IgD-negative memory B cell (primary cell): Measurements from ENCODE around the gene EXOC6. TPM values are rescaled to one million over a fixed set of nuclear protein-coding genes. Genes with fewer than 3 reads are reported as not detected.

Experiments used
- H3K27ac Mint-ChIP-seq, 3 donors: one replicate each; pipeline ENCODE4 v1.8.0; 2020 to 2022; ENCODE audit warnings: mild to moderate bottlenecking in 3 of 3, mixed read lengths in 3 of 3, moderate library complexity in 1 of 3
- H3K27me3 Mint-ChIP-seq: one replicate; pipeline ENCODE4 v1.8.0; 2021; ENCODE audit warnings: mixed read lengths
- H3K36me3 Mint-ChIP-seq: one replicate; pipeline ENCODE4 v1.8.0; 2020; ENCODE audit warnings: mild to moderate bottlenecking, mixed read lengths
- H3K4me1 Mint-ChIP-seq, 3 donors: one replicate each; pipeline ENCODE4 v1.8.0; 2020 to 2022; ENCODE audit warnings: mixed read lengths in 3 of 3, mild to moderate bottlenecking in 1 of 3
- H3K4me3 Mint-ChIP-seq, 4 donors: one replicate each; pipeline ENCODE4 v1.8.0; 2020 to 2022; ENCODE audit warnings: mild to moderate bottlenecking in 4 of 4, mixed read lengths in 4 of 4, moderate library complexity in 3 of 4
- H3K9me3 Mint-ChIP-seq, 3 donors: one replicate each; pipeline ENCODE4 v1.8.0; 2020 to 2021; ENCODE audit warnings: mixed read lengths in 3 of 3, mild to moderate bottlenecking in 1 of 3
- polyA plus RNA-seq: library from polyadenylated mRNA; unstranded; fragments of 300-500 nt; fragmentation: Illumina TruSeq; gene quantifications from one replicate; pipeline ENCODE4 v1.2.3, GENCODE V29; 2021

Gene EXOC6
- polyA plus RNA-seq = 12.4 TPM

GRCh38 chr10:92848441-92849233, at the start of gene EXOC6:
Gene EXOC6, plus strand, starts transcription at chr10:92848520. Its CDS starts 14 bp downstream, at chr10:92848534.
- Mint-ChIP-seq H3K4me1 (peaks cover 25 to 33% (median 32%) of the 10 kb centered on the region in 3 donors), H3K27ac (peak within 1 kb of the TSS; percentile 89 to 94 (median 94)), H3K36me3 (peaks cover 2% of the 10 kb centered on the region), H3K4me3 (peak within 1 kb of the TSS; percentile 84 to 98 (median 94)), H3K27me3 (no peaks in the 10 kb centered on the region), H3K9me3 (no peaks in the 10 kb centered on the region)

- Mint-ChIP-seq H3K4me1 (peaks cover 0 to 3% (median 0%) of the 10 kb centered on the region in 3 donors), H3K36me3 (no peaks in the 10 kb centered on the region), H3K9me3 (no peaks in the 10 kb centered on the region), H3K27me3 (no peaks in the 10 kb centered on the region), H3K4me3 (no peak overlapping the region), H3K27ac (no peak overlapping the region)
Observed at GRCh38 chr10:92799568-92799967, 48.8 kb upstream of the EXOC6 start.

GRCh38 chr10:92800134-92800733, 48.1 kb upstream of the EXOC6 start:
- Mint-ChIP-seq H3K4me3 (no peak overlapping the region), H3K4me1 (peaks cover 0 to 3% (median 0%) of the 10 kb centered on the region in 3 donors), H3K27me3 (no peaks in the 10 kb centered on the region), H3K27ac (no peak overlapping the region), H3K9me3 (no peaks in the 10 kb centered on the region), H3K36me3 (peaks cover 3% of the 10 kb centered on the region)

- Mint-ChIP-seq H3K27me3 (peaks cover 3% of the 10 kb centered on the region), H3K4me3 (no peak overlapping the region), H3K4me1 (peaks cover 0 to 3% (median 0%) of the 10 kb centered on the region in 3 donors), H3K36me3 (peaks cover 3% of the 10 kb centered on the region), H3K9me3 (no peaks in the 10 kb centered on the region), H3K27ac (peak overlapping the region in 1 of 3 donors; percentile 52)
Observed at GRCh38 chr10:92801978-92802872, 46.1 kb upstream of the EXOC6 start.

- no peak overlapping the region for H3K27ac Mint-ChIP-seq
Observed at GRCh38 chr10:92809840-92810239, 38.5 kb upstream of the EXOC6 start.

GRCh38 chr10:92810934-92811532, 37.3 kb upstream of the EXOC6 start:
- Mint-ChIP-seq H3K27ac (peak overlapping the region in 1 of 3 donors; percentile 24), H3K4me3 (no peak overlapping the region), H3K27me3 (peaks cover 4% of the 10 kb centered on the region), H3K9me3 (no peaks in the 10 kb centered on the region), H3K4me1 (peaks cover 12 to 25% (median 16%) of the 10 kb centered on the region in 3 donors), H3K36me3 (no peaks in the 10 kb centered on the region)

More at GRCh38 chr10:92809840-92810239, 38.5 kb upstream of the EXOC6 start:
- peak overlapping the region in 1 of 4 donors; percentile 19 for H3K4me3 Mint-ChIP-seq
- peaks cover under 1% of the 10 kb centered on the region for H3K36me3 Mint-ChIP-seq
- H3K27me3 Mint-ChIP-seq = peaks cover 3% of the 10 kb centered on the region
- peaks cover 12 to 25% (median 16%) of the 10 kb centered on the region in 3 donors for H3K4me1 Mint-ChIP-seq
- no peaks in the 10 kb centered on the region for H3K9me3 Mint-ChIP-seq

GRCh38 chr10:92811986-92812385, 36.3 kb upstream of the EXOC6 start:
- Mint-ChIP-seq H3K4me3 (no peak overlapping the region), H3K36me3 (no peaks in the 10 kb centered on the region), H3K9me3 (no peaks in the 10 kb centered on the region), H3K27me3 (peaks cover 2% of the 10 kb centered on the region), H3K4me1 (peaks cover 12 to 25% (median 16%) of the 10 kb centered on the region in 3 donors), H3K27ac (peak overlapping the region in 1 of 3 donors; percentile 25)

GRCh38 chr10:92813979-92814378, 34.3 kb upstream of the EXOC6 start:
- no peak overlapping the region for H3K27ac Mint-ChIP-seq
- H3K4me1 Mint-ChIP-seq = peaks cover 12 to 25% (median 16%) of the 10 kb centered on the region in 3 donors

GRCh38 chr10:92814790-92815189, 33.5 kb upstream of the EXOC6 start:
- no peak overlapping the region for H3K27ac Mint-ChIP-seq
- H3K4me1 Mint-ChIP-seq = peaks cover 12 to 22% (median 14%) of the 10 kb centered on the region in 3 donors
- H3K36me3 Mint-ChIP-seq = peaks cover 2% of the 10 kb centered on the region
- no peak overlapping the region for H3K4me3 Mint-ChIP-seq
- peaks cover 2% of the 10 kb centered on the region for H3K27me3 Mint-ChIP-seq
- no peaks in the 10 kb centered on the region for H3K9me3 Mint-ChIP-seq

More at GRCh38 chr10:92813979-92814378, 34.3 kb upstream of the EXOC6 start:
- Mint-ChIP-seq H3K4me3 (no peak overlapping the region), H3K27me3 (peaks cover 2% of the 10 kb centered on the region), H3K9me3 (no peaks in the 10 kb centered on the region), H3K36me3 (peaks cover 2% of the 10 kb centered on the region)

- Mint-ChIP-seq H3K4me3 (no peak overlapping the region), H3K36me3 (peaks cover 2% of the 10 kb centered on the region), H3K4me1 (peaks cover 5 to 12% (median 8%) of the 10 kb centered on the region in 3 donors), H3K27me3 (peaks cover 2% of the 10 kb centered on the region), H3K27ac (no peak overlapping the region), H3K9me3 (no peaks in the 10 kb centered on the region)
Observed at GRCh38 chr10:92816091-92816531, 32.2 kb upstream of the EXOC6 start.

- peaks cover 4% of the 10 kb centered on the region for H3K36me3 Mint-ChIP-seq
- peak overlapping the region in 1 of 4 donors; percentile 7 for H3K4me3 Mint-ChIP-seq
- no peaks in the 10 kb centered on the region for H3K9me3 Mint-ChIP-seq
- peaks cover 3% of the 10 kb centered on the region for H3K27me3 Mint-ChIP-seq
- H3K27ac Mint-ChIP-seq = no peak overlapping the region
- H3K4me1 Mint-ChIP-seq = peaks cover 21 to 29% (median 23%) of the 10 kb centered on the region in 3 donors
Observed at GRCh38 chr10:92822060-92822634, 26.2 kb upstream of the EXOC6 start.

GRCh38 chr10:92822964-92823363, 25.4 kb upstream of the EXOC6 start:
- H3K27me3 Mint-ChIP-seq = peaks cover 3% of the 10 kb centered on the region

GRCh38 chr10:92826061-92826460, 22.3 kb upstream of the EXOC6 start:
- Mint-ChIP-seq H3K4me3 (no peak overlapping the region), H3K27ac (peak overlapping the region in 1 of 3 donors; percentile 5), H3K27me3 (peaks cover 3% of the 10 kb centered on the region)

More at GRCh38 chr10:92822964-92823363, 25.4 kb upstream of the EXOC6 start:
- H3K27ac Mint-ChIP-seq = no peak overlapping the region
- no peak overlapping the region for H3K4me3 Mint-ChIP-seq
- peaks cover 4% of the 10 kb centered on the region for H3K36me3 Mint-ChIP-seq
- H3K9me3 Mint-ChIP-seq = no peaks in the 10 kb centered on the region
- peaks cover 26 to 33% (median 26%) of the 10 kb centered on the region in 3 donors for H3K4me1 Mint-ChIP-seq

GRCh38 chr10:92826504-92826903, 21.8 kb upstream of the EXOC6 start:
- H3K27ac Mint-ChIP-seq = peak overlapping the region in 1 of 3 donors; percentile 5
- H3K36me3 Mint-ChIP-seq = peaks cover 3% of the 10 kb centered on the region
- peaks cover 33 to 48% (median 35%) of the 10 kb centered on the region in 3 donors for H3K4me1 Mint-ChIP-seq
- H3K9me3 Mint-ChIP-seq = no peaks in the 10 kb centered on the region
- no peak overlapping the region for H3K4me3 Mint-ChIP-seq
- H3K27me3 Mint-ChIP-seq = peaks cover 3% of the 10 kb centered on the region

More at GRCh38 chr10:92826061-92826460, 22.3 kb upstream of the EXOC6 start:
- peaks cover 32 to 48% (median 34%) of the 10 kb centered on the region in 3 donors for H3K4me1 Mint-ChIP-seq
- H3K9me3 Mint-ChIP-seq = no peaks in the 10 kb centered on the region
- peaks cover 3% of the 10 kb centered on the region for H3K36me3 Mint-ChIP-seq
